PC-9 (cell line): ENCODE measurements around the gene DPH6.
"Not testable (repeated sequence)": the region's sequence is repeated elsewhere in the genome, so short reads cannot be mapped to it uniquely, and the experiment has no call there.

Experiments used
- CTCF ChIP-seq: fragments of 200-600 bp; sonication (generic); conservative IDR thresholded peaks from 2 replicates; pipeline ENCODE4 v1.6.1; 2017; ENCODE audit warnings: mixed run types, antibody characterized with exemption, mild to moderate bottlenecking, moderate library complexity
- EZH2 ChIP-seq: fragments of 200-600 bp; sonication (generic); IDR thresholded peaks from 2 replicates; pipeline ENCODE4 v1.8.0; 2017; ENCODE audit warnings: antibody characterized with exemption, low read depth

- TF ChIP-seq CTCF, EZH2: not testable (repeated sequence)
These were observed 167.5 kb downstream of the DPH6 start for GRCh38 chr15:35378454-35378853.
